ENCODE results near the gene HOXC6.
A peak's percentile ranks its signal among the peaks of the same experiment; 100 is the strongest.

Gene HOXC6

GRCh38 chr12:53990311-53991076 is 37.7 kb upstream of the HOXC6 start:
- DNase-seq, result peak; percentile 58

DNA sequence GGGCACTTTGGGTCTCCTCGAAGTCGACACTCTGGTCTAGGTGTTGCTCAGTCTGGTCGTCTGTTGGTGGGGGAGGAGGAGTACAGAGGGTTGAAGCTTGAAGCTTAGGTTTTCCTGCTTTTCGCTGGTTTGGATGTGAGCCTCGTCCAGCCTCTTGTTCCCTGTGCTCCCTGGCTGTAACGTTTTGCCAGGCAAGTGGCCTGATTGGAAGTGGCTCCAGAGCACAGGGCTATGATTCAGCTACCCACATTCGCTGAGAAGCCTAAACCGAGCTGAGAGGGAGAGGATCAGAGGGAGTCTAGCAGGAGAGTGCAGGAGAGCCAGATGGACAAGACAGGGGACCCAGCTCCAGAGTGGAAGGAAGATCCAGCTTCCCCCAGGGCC is 37.2 kb upstream of the HOXC6 start:
- DNase-seq, result peak; percentile 53

- DNase-seq, result no peak
These were observed 35.8 kb upstream of the HOXC6 start for GRCh38 chr12:53992377-53992889.

DNA sequence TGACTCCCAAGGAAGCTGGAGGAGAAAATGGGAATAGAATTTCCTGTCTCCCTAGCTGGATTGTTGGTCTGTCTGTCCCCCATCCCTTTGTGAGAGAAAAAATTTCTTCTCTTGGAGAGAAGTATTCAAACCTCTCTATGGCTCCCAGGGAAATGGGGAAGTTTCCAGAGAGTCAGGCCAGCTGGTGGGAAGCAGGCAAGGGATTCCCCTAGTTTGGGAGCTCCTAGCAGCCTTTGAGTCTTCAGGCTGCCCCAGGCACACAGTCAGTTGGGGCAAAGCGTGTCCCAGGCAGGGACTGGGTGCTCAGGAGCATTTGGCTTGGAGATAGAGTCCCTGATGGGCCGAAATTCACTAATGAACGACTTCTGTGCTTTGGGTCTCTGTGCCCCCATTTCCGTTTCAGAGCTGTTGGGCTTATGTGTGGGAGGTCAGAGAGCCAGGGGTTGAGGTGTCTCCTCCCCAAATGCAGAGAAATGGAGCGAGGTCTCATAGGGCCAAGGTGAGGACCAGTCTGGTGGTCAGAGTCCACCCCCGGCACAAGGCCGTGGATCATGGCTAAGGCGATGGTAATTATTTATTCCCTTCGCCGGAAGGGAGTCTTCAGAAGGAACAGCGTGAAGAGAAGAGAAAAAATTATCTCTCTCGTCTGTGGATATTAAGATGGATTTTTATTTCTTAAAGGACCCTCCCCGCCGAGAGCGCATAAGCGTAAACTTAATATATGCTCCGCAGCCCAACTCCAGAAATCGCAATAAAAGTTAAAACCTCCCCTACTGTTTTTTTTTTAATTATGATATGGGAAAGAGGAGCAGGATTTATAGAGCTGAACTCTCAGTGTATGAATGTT is 34.9 kb upstream of the HOXC6 start:
- no peak for DNase-seq

DNA sequence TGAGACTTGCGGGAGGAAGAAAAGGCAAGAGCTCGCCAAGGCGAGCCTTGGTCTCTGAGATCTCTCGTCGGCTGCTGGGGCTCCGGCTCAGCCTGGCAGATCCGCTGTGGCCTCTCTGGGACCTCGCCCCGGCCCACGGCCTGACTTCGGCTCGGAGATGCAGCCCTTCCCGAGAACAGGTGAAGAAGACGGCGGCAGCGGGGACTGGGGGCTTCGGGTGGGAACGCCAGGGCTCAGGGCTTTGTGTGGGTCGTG is 34.3 kb upstream of the HOXC6 start:
- no peak for DNase-seq

- no peak for DNase-seq
These were observed 33.8 kb upstream of the HOXC6 start for GRCh38 chr12:53994264-53995001.

- peak; percentile 61 for DNase-seq
These were observed 33.2 kb upstream of the HOXC6 start for GRCh38 chr12:53995002-53995377.

DNA sequence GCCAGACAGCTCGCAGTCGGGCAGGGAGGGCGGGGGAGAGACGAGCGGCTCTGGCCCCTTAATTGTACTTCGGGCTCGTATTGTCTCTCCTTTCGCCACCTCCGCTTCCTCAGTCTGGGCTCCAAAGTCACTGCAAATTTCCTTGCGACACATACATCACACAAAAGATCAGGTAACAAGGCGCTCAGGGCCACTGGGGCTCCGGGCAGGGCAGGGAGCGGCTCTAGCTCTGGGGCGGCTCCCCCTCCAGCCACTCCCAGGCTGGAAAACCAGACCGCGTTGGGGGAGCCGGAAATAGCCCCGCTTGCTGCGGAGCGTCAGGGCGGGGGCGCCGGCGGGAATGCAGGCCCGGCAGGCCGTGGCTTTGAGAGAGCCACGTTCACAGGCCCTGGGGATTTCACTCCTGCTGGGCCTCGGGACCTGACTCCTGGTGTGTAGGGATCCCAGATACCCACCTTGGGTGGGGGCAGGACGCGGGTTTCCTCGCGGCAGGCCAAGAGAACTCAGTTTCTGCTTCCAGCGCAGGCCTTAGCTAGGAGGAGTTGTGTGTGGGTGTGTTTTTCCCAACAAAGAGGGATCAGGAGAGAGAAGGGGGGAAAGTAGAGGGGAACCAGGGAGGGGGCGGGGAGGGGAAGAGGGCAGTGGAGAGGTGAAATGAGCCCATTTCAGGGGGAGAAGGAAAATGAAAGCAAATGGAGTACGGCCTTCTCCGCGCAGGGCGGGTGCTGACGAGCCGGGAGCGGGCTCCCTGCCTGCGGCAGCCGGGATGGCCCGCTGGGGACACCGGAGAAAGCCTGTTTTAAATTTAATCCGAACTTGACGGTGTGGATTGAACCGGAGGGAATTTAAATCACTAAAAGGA is 32.6 kb upstream of the HOXC6 start:
- peak; percentile 61 for DNase-seq

- no peak for DNase-seq
These were observed 31.7 kb upstream of the HOXC6 start for GRCh38 chr12:53996240-53997203.

- no peak for DNase-seq
These were observed 30.8 kb upstream of the HOXC6 start for GRCh38 chr12:53997204-53998109.

GRCh38 chr12:53998110-53998899 is 29.9 kb upstream of the HOXC6 start:
- no peak for DNase-seq

GRCh38 chr12:53998900-53999236 is 29.4 kb upstream of the HOXC6 start:
- DNase-seq, result no peak

GRCh38 chr12:53999559-54000115 is 28.6 kb upstream of the HOXC6 start:
- DNase-seq, result peak; percentile 90

- no peak for DNase-seq
These were observed 27.8 kb upstream of the HOXC6 start, which contains the start of gene HOXC9 for GRCh38 chr12:54000116-54001114. TSS of gene HOXC9 (plus strand) at chr12:54000161. CDS start at chr12:54000189, 28 bp downstream.

GRCh38 chr12:54001283-54002187 is 26.7 kb upstream of the HOXC6 start:
- DNase-seq, result no peak

GRCh38 chr12:54002278-54002914 is 25.8 kb upstream of the HOXC6 start:
- no peak for DNase-seq
